Ovary (tissue), 9 donors: ENCODE data around the gene ITGB2. TPM values are rescaled to one million over a fixed set of nuclear protein-coding genes. Genes with fewer than 3 reads are reported as not detected.
A peak's percentile ranks its signal among the peaks of the same experiment; 100 is the strongest.

ENCODE experiments used
- DNase-seq, 5 donors: peaks; one replicate each; pipeline ENCODE4 v3.0.0-alpha.2; 2019 to 2020
- H3K27ac ChIP-seq, 2 donors: fragments of 200-600 bp; one replicate each; pipeline versions ENCODE4 v1.5.1 to v1.8.0; 2019 to 2022
- H3K27me3 ChIP-seq: fragments of 200-600 bp; one replicate; pipeline ENCODE4 v1.8.0; 2022
- H3K36me3 ChIP-seq: fragments of 200-600 bp; sonication (generic); one replicate; pipeline ENCODE4 v1.5.1; 2019
- H3K4me1 ChIP-seq: one replicate; pipeline ENCODE4 v1.8.1; 2013; ENCODE audit warnings: mild to moderate bottlenecking, moderate library complexity; ENCODE audit not compliant: insufficient read depth
- H3K4me3 ChIP-seq: fragments of 200-600 bp; sonication (generic); one replicate; pipeline ENCODE4 v1.5.1; 2017
- H3K9me3 ChIP-seq, 2 donors: fragments of 200-600 bp in 1 of 2; sonication (generic) in 1 of 2; one replicate each; pipeline versions ENCODE4 v1.5.1 to v1.8.1; 2013 to 2019; ENCODE audit warnings: mild to moderate bottlenecking in 1 of 2, moderate library complexity in 1 of 2
- EP300 ChIP-seq: sonication (generic); formaldehyde crosslinking; IDR thresholded peaks from one replicate; pipeline ENCODE4 v1.6.1; 2017; ENCODE audit warnings: antibody characterized with exemption
- POLR2A ChIP-seq: fragments of 450-650 bp; IDR thresholded peaks from one replicate; pipeline ENCODE4 v1.6.1; 2017; ENCODE audit warnings: antibody characterized with exemption, mild to moderate bottlenecking, moderate library complexity
- WGBS, 3 donors: extraction: QIAGEN DNeasy Blood & Tissue Kit in 1 of 3; methylation state at CpG; one replicate each; pipeline versions ENCODE4 v1.1.5 to v1.1.7; 2013 to 2017; 5-methylcytosine and 5-hydroxymethylcytosine counted together
- intact Hi-C, 4 donors: fragments of 100-400 bp; cut with DNase I; formaldehyde crosslinking; loops; one replicate each; pipeline versions ENCODE4 v1.11.0 to v1.15.1; 2022 to 2023
- polyA plus RNA-seq, 2 donors: library from polyadenylated mRNA; stranded (reverse); fragments of 200-250 nt in 1 of 2; fragments of 350-450 nt in 1 of 2; fragmentation: Illumina TruSeq in 1 of 2; extraction: RNeasy Lipid Tissue Mini Kit (QIAGEN cat#74804) in 1 of 2; gene quantifications; one replicate each; pipeline ENCODE4 v1.2.3, GENCODE V29; 2013 to 2014
- total RNA-seq, 7 donors: library from RNA; depleted of rRNA in 2 of 7; stranded (reverse); fragments of >200 nt in 2 of 7; fragmentation: NEBNext Ultra II Directional in 3 of 7; extraction: Animal tissue kit (Norgen Biotek cat#: 25700) in 3 of 7; gene quantifications; one replicate each; pipeline versions ENCODE4 v1.1.0 to v1.2.4, GENCODE V29; 2016 to 2023
- TF ChIP-seq, protein P1 (sequence below), 3 donors: fragments of 450-650 bp in 2 of 3; fragments of 200-600 bp in 1 of 3; IDR thresholded peaks; one replicate each; pipeline versions ENCODE4 v1.5.1 to v1.8.0; 2016 to 2022; ENCODE audit warnings: antibody characterized with exemption in 3 of 3, mild to moderate bottlenecking in 1 of 3
- donor health status: DM: no; HTN: no; CAD: no; lungs with moderate emphysema.
- donor health status: DM: no; HTN: no; CAD: no.
- donor health status: Bipolar disorder and iron deficiency.
- donor health status: DM: yes; HTN: yes; CAD: no.
- donor health status: DM: no; HTN: no; CAD: no.
- donor health status: DM: yes; HTN: yes; CAD: no.

The ITGB2 gene
- total and polyA plus RNA-seq, 9 donors = 9.6 to 58.3 (median 17.6) TPM

GRCh38 chr21:44939532-44940115 lies 18.9 kb upstream of the ITGB2 start, which contains the start of gene SLX9:
Gene SLX9, plus strand, starts transcription at chr21:44940029. Its CDS starts 29 bp downstream, at chr21:44940058.
- peak; percentile 64 to 86 (median 75) for DNase-seq
- Histone ChIP-seq H3K36me3 (no peaks in the 10 kb centered on the region), H3K4me1 (peaks cover 7% of the 10 kb centered on the region), H3K27ac (peak within 1 kb of the TSS in 1 of 2 donors; percentile 6), H3K9me3 (no peaks in the 10 kb centered on the region), H3K4me3 (peak within 1 kb of the TSS; percentile 82), H3K27me3 (no peaks in the 10 kb centered on the region)
- peak; percentile 67 for TF ChIP-seq POLR2A
- TF ChIP-seq, protein P1, sequence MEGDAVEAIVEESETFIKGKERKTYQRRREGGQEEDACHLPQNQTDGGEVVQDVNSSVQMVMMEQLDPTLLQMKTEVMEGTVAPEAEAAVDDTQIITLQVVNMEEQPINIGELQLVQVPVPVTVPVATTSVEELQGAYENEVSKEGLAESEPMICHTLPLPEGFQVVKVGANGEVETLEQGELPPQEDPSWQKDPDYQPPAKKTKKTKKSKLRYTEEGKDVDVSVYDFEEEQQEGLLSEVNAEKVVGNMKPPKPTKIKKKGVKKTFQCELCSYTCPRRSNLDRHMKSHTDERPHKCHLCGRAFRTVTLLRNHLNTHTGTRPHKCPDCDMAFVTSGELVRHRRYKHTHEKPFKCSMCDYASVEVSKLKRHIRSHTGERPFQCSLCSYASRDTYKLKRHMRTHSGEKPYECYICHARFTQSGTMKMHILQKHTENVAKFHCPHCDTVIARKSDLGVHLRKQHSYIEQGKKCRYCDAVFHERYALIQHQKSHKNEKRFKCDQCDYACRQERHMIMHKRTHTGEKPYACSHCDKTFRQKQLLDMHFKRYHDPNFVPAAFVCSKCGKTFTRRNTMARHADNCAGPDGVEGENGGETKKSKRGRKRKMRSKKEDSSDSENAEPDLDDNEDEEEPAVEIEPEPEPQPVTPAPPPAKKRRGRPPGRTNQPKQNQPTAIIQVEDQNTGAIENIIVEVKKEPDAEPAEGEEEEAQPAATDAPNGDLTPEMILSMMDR (IDR thresholded peaks at IDR 0.05) = no peak
- TF ChIP-seq EP300 = no peak
- intact Hi-C loops = loop anchor here in 2 of 4 donors (5.0 to 10.0 kb wide), 5 partner anchors 67 to 643 kb away; partner anchors contain the start of genes PTTG1IP (in 1 of the 2) and SUMO3 (in 1 of the 2)
- 1 to 8% (median 2%) methylated on average over 27 to 69 of the region's 69 CpGs for WGBS, 3 donors

- intact Hi-C loops = loop anchor here in 1 of 4 donors (5.0 to 10.0 kb wide), 2 partner anchors 124 to 643 kb away; partner anchors contain the start of gene SUMO3
- Histone ChIP-seq H3K27ac (no peak overlapping the region), H3K4me3 (peak overlapping the region; percentile 82), H3K9me3 (no peaks in the 10 kb centered on the region), H3K4me1 (peaks cover 7% of the 10 kb centered on the region), H3K27me3 (no peaks in the 10 kb centered on the region), H3K36me3 (no peaks in the 10 kb centered on the region)
- WGBS, 3 donors = 77 to 88% (median 81%) methylated on average over 18 of the region's 18 CpGs
- TF ChIP-seq EP300 (no peak), POLR2A (no peak)
- TF ChIP-seq, protein P1 (IDR thresholded peaks at IDR 0.05) = no peak
- peak in 1 of 5 donors; percentile 37 for DNase-seq
Observed at GRCh38 chr21:44938772-44939531, 18.3 kb upstream of the ITGB2 start.

GRCh38 chr21:44935533-44935927 lies 14.8 kb upstream of the ITGB2 start:
- Histone ChIP-seq H3K9me3 (no peaks in the 10 kb centered on the region), H3K27ac (no peak overlapping the region), H3K36me3 (no peaks in the 10 kb centered on the region), H3K4me1 (peaks cover 5% of the 10 kb centered on the region), H3K27me3 (peaks cover 7% of the 10 kb centered on the region), H3K4me3 (no peak overlapping the region)
- no peak for TF ChIP-seq EP300
- no peak for TF ChIP-seq POLR2A
- TF ChIP-seq, protein P1 (IDR thresholded peaks at IDR 0.05) = no peak
- intact Hi-C loops = loop anchor here in 1 of 4 donors (5.0 to 10.0 kb wide), 2 partner anchors 121 to 647 kb away; partner anchors contain the start of gene SUMO3
- DNase-seq = no peak
- WGBS, 3 donors = 85 to 88% (median 87%) methylated on average over 10 of the region's 10 CpGs

- no peak overlapping the region for H3K27ac ChIP-seq
- DNase-seq = no peak
- peaks cover 5% of the 10 kb centered on the region for H3K4me1 ChIP-seq
- intact Hi-C loops = loop anchor here in 1 of 4 donors (5.0 to 10.0 kb wide), 2 partner anchors 120 to 647 kb away; partner anchors contain the start of gene SUMO3
- H3K27me3 ChIP-seq = peaks cover 7% of the 10 kb centered on the region
- H3K36me3 ChIP-seq = no peaks in the 10 kb centered on the region
- H3K9me3 ChIP-seq = no peaks in the 10 kb centered on the region
- 85 to 88% (median 86%) methylated on average over 9 of the region's 9 CpGs for WGBS, 3 donors
- H3K4me3 ChIP-seq = no peak overlapping the region
- TF ChIP-seq POLR2A = no peak
- no peak for TF ChIP-seq EP300
- TF ChIP-seq, protein P1 (IDR thresholded peaks at IDR 0.05) = no peak
Observed at GRCh38 chr21:44934797-44935532, 14.3 kb upstream of the ITGB2 start.
